Stomach (tissue), 9 donors: ENCODE measurements around the gene ADAMTS15. TPM values are rescaled to one million over a fixed set of nuclear protein-coding genes. Genes with fewer than 3 reads are reported as not detected.

Experiments used
- DNase-seq, 2 donors: peaks; one replicate each; pipeline versions ENCODE4 v3.0.0 to v3.0.0-alpha.2; 2013 to 2019
- H3K27ac ChIP-seq, 5 donors: fragments of 200-600 bp in 4 of 5; sonication (generic) in 4 of 5; one replicate each; pipeline ENCODE4 v1.5.1; 2013 to 2019; ENCODE audit warnings: mild to moderate bottlenecking in 1 of 5, moderate library complexity in 1 of 5
- H3K27me3 ChIP-seq, 3 donors: fragments of 200-600 bp; sonication (generic); one replicate each; pipeline ENCODE4 v1.5.1; 2017 to 2019; ENCODE audit warnings: mixed run types in 1 of 3
- H3K36me3 ChIP-seq, 4 donors: fragments of 200-600 bp; sonication (generic); 1 replicate in 3 of 4; 2 replicates in 1 of 4; pipeline ENCODE4 v1.5.1; 2016 to 2019
- H3K4me1 ChIP-seq, 4 donors: fragments of 200-600 bp; sonication (generic); one replicate each; pipeline ENCODE4 v1.5.1; 2016 to 2019
- H3K4me3 ChIP-seq, 4 donors: fragments of 200-600 bp; sonication (generic) in 3 of 4; one replicate each; pipeline ENCODE4 v1.5.1; 2016 to 2019; ENCODE audit warnings: mild to moderate bottlenecking in 1 of 4
- H3K9me3 ChIP-seq, 4 donors: fragments of 200-600 bp; sonication (generic); one replicate each; pipeline ENCODE4 v1.5.1; 2016 to 2019
- CTCF ChIP-seq, 7 experiments: fragments of 450-650 bp in 4 of 7; fragments of 200-600 bp in 3 of 7; sonication (generic) in 3 of 7; IDR thresholded peaks; one replicate each; pipeline ENCODE4 v1.5.1; 2016 to 2019; ENCODE audit warnings: antibody characterized with exemption in 7 of 7, control low read depth in 2 of 7, mild to moderate bottlenecking in 1 of 7
- EP300 ChIP-seq: sonication (generic); formaldehyde crosslinking; IDR thresholded peaks from one replicate; pipeline ENCODE4 v1.6.1; 2017; ENCODE audit warnings: antibody characterized with exemption
- POLR2A ChIP-seq, 4 donors: fragments of 450-650 bp; IDR thresholded peaks; one replicate each; pipeline ENCODE4 v1.6.1; 2016; ENCODE audit warnings: antibody characterized with exemption in 4 of 4, control low read depth in 2 of 4, mild to moderate bottlenecking in 1 of 4, moderate library complexity in 1 of 4
- POLR2AphosphoS5 ChIP-seq, 3 donors: sonication (generic); formaldehyde crosslinking; IDR thresholded peaks; one replicate each; pipeline ENCODE4 v1.6.1; 2016; ENCODE audit warnings: antibody characterized with exemption in 3 of 3
- WGBS, 5 donors: extraction: QIAGEN DNeasy Blood & Tissue Kit in 3 of 5; methylation state at CpG; one replicate each; pipeline versions ENCODE4 v1.1.5 to v1.1.7; 2013 to 2018; 5-methylcytosine and 5-hydroxymethylcytosine counted together
- intact Hi-C: fragments of 100-400 bp; cut with DNase I; formaldehyde crosslinking; loops from one replicate; pipeline ENCODE4 v1.15.1; 2023; ENCODE audit warnings: low total_unique reads
- polyA plus RNA-seq, 3 donors: library from polyadenylated mRNA; stranded (reverse); fragments of 200-250 nt; gene quantifications; one replicate each; pipeline ENCODE4 v1.2.3, GENCODE V29; 2013
- total RNA-seq, 5 donors: library from RNA; depleted of rRNA; stranded (reverse); fragments of >200 nt; gene quantifications; one replicate each; pipeline versions ENCODE4 v1.1.0 to v1.2.3, GENCODE V29; 2014 to 2016
- donor health status: healthy with polysubstance abuse.
- donor health status: Bipolar disorder and iron deficiency.
- donor health status: healthy.

ADAMTS15 gene
- total and polyA plus RNA-seq, 8 donors: 1.4 to 23.5 (median 2.4) TPM

DNA sequence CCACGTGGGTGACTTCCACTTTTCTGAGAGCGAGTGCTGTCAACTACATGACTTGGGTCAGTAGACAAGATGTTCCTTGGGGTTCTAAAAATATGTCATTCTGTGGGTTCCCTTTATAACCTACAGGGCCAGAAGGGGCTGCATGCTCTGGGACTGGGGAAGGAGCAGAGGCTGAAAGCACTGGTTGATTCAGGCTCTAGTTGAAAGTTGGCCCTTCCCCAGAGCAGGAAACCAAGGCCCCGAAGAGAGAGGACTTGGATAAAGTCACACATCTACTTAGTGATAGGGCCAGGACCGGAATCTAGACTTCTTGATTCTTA is 9.9 kb downstream of the ADAMTS15 start:
- TF ChIP-seq CTCF (IDR thresholded peaks at IDR 0.05): no peak
- TF ChIP-seq POLR2AphosphoS5 (IDR thresholded peaks at IDR 0.05): no peak
- no peak for TF ChIP-seq POLR2A (IDR thresholded peaks at IDR 0.05)
- TF ChIP-seq EP300: no peak
- 60 to 81% (median 75%) methylated on average over 4 of the region's 4 CpGs for WGBS, 5 donors

GRCh38 chr11:130459521-130459920 is 11.1 kb downstream of the ADAMTS15 start:
- no peak for DNase-seq
- Histone ChIP-seq H3K9me3 (no peaks in the 10 kb centered on the region), H3K27ac (no peak overlapping the region), H3K27me3 (no peaks in the 10 kb centered on the region), H3K36me3 (peaks cover 11 to 40% (median 35%) of the 10 kb centered on the region in 4 donors), H3K4me3 (no peak overlapping the region), H3K4me1 (peaks cover 0 to 16% (median 11%) of the 10 kb centered on the region in 4 donors)
- intact Hi-C loops: no loop called here
- 90 to 95% (median 94%) methylated on average over 7 of the region's 7 CpGs for WGBS, 5 donors
- TF ChIP-seq CTCF (IDR thresholded peaks at IDR 0.05) (no peak), EP300 (no peak), POLR2AphosphoS5 (IDR thresholded peaks at IDR 0.05) (no peak), POLR2A (IDR thresholded peaks at IDR 0.05) (no peak)

More for the DNA sequence above, 9.9 kb downstream of the ADAMTS15 start:
- Histone ChIP-seq H3K4me1 (peaks cover 0 to 16% (median 11%) of the 10 kb centered on the region in 4 donors), H3K36me3 (peaks cover 6 to 28% (median 23%) of the 10 kb centered on the region in 4 donors), H3K4me3 (no peak overlapping the region), H3K9me3 (no peaks in the 10 kb centered on the region), H3K27me3 (no peaks in the 10 kb centered on the region), H3K27ac (no peak overlapping the region)
- intact Hi-C loops: no loop called here
- DNase-seq: no peak

DNA sequence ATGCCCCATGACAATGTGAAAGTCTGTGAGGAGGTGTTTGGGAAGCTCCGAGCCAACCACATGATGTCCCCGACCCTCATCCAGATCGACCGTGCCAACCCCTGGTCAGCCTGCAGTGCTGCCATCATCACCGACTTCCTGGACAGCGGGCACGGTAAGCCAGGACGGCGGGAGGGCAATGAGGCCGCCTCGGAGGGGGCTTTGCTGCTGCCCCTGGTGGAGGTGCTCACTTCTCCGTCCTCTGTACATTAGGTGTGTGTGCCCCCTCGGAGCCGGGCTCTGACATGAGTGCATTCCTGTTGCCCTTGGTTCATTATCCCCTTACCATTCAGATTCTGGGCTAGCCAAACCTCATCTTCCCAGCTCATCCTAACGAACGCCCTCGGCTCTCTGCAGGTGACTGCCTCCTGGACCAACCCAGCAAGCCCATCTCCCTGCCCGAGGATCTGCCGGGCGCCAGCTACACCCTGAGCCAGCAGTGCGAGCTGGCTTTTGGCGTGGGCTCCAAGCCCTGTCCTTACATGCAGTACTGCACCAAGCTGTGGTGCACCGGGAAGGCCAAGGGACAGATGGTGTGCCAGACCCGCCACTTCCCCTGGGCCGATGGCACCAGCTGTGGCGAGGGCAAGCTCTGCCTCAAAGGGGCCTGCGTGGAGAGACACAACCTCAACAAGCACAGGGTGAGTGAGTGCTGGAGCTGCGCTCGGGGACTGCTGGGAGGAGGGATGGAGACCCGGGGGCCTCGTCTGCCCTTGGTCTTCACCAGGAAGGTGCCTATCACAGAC is 13.8 kb downstream of the ADAMTS15 start:
- Histone ChIP-seq H3K9me3 (no peaks in the 10 kb centered on the region), H3K36me3 (peaks cover 11 to 60% (median 56%) of the 10 kb centered on the region in 4 donors), H3K4me1 (no peaks in the 10 kb centered on the region), H3K27ac (no peak overlapping the region), H3K27me3 (no peaks in the 10 kb centered on the region), H3K4me3 (no peak overlapping the region)
- DNase-seq: no peak
- intact Hi-C loops: no loop called here
- no peak for TF ChIP-seq CTCF (IDR thresholded peaks at IDR 0.05)
- TF ChIP-seq EP300: no peak
- TF ChIP-seq POLR2AphosphoS5 (IDR thresholded peaks at IDR 0.05): no peak
- no peak for TF ChIP-seq POLR2A (IDR thresholded peaks at IDR 0.05)
- WGBS, 5 donors: 91 to 95% (median 94%) methylated on average over 29 to 31 of the region's 31 CpGs

DNA sequence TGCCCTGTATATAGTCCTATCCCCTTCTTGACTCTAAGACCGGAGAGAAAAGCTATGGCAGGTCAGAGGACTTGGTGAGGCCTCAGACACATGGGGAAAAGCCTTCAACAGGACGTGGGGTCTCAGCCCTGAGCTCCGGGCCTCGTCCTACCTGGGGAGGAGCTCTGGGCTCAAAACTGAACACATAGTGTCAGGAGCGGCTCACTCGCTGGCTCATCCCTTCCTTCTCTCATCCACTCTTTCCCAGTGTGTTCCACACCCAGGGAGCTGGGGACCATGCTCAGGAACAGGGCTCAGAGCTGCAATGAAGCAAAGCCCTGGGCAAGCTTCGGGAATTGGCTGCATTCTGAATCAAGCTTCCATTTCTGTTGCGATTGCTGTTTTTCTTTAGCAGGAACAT is 14.5 kb downstream of the ADAMTS15 start:
- DNase-seq: no peak
- intact Hi-C loops: no loop called here
- WGBS, 5 donors: 89 to 98% (median 93%) methylated on average over 8 of the region's 8 CpGs
- Histone ChIP-seq H3K4me3 (no peak overlapping the region), H3K36me3 (peaks cover 11 to 60% (median 57%) of the 10 kb centered on the region in 4 donors), H3K4me1 (no peaks in the 10 kb centered on the region), H3K27me3 (no peaks in the 10 kb centered on the region), H3K27ac (no peak overlapping the region), H3K9me3 (no peaks in the 10 kb centered on the region)
- TF ChIP-seq POLR2A (IDR thresholded peaks at IDR 0.05) (no peak), EP300 (no peak), POLR2AphosphoS5 (IDR thresholded peaks at IDR 0.05) (no peak), CTCF (IDR thresholded peaks at IDR 0.05) (no peak)
